Adipocyte (in vitro differentiated cells): ENCODE measurements around the gene CDK14.

ENCODE experiments used
- DNase-seq: peaks from one replicate; pipeline ENCODE4 v3.0.0-alpha.2; 2015; ENCODE audit warnings: low read depth
- H3K27me3 ChIP-seq: replicated peaks from 2 replicates; pipeline ENCODE4 v1.7.0; 2013; ENCODE audit warnings: mild to moderate bottlenecking, low read length, moderate library complexity; ENCODE audit not compliant: control insufficient read depth, insufficient read depth
- H3K36me3 ChIP-seq: 2 replicates; pipeline ENCODE4 v1.7.0; 2013; ENCODE audit warnings: low read length, mild to moderate bottlenecking, moderate library complexity; ENCODE audit not compliant: control insufficient read depth, insufficient read depth, severe bottlenecking
- H3K4me1 ChIP-seq: 2 replicates; pipeline ENCODE4 v1.7.0; 2013; ENCODE audit warnings: mild to moderate bottlenecking, low read length, moderate library complexity; ENCODE audit not compliant: control insufficient read depth, insufficient read depth
- H3K4me3 ChIP-seq: 2 replicates; pipeline ENCODE4 v1.7.0; 2013; ENCODE audit warnings: mild to moderate bottlenecking, low read length, moderate library complexity
- H3K9ac ChIP-seq: 2 replicates; pipeline ENCODE4 v1.7.0; 2013; ENCODE audit warnings: mild to moderate bottlenecking, low read length, moderate library complexity
- H3K9me3 ChIP-seq: 2 replicates; pipeline ENCODE4 v1.7.0; 2013; ENCODE audit warnings: mild to moderate bottlenecking, low read length, moderate library complexity; ENCODE audit not compliant: control insufficient read depth

CDK14 gene

DNA sequence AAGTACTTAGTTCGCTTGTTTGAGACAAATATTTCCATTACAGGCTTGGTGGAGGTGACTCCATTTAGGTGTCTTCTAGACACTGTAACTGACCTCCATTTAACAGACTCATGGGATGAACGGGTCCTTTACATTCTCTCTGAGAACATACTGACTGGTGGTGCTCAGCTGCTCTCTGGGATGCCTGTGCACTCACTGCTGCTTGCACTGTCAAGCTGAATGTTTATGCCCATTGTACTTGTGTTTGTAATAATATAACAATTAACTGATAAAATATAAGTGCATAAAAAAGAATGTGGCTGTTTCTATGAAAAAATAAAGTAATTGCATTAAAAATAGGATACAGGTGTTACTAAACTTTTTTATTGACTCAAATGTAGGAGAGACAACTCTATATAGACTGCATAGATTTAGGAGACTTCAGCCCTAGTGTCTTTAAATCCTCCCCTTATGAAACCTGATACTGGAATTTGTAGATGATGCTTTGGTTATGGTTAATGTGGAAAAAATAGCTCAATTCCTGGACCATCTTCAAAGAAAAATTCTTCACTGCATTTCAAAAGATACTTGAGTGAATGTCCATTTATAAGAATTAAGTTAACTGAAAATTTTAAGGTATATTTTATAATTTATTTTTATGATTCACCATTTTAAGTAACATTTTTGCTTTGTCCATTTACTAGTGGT, 85.4 kb downstream of the CDK14 start:
- Histone ChIP-seq H3K4me3 (no peak overlapping the region), H3K9ac (no peak overlapping the region), H3K27me3 (no peaks in the 10 kb centered on the region), H3K36me3 (no peaks in the 10 kb centered on the region), H3K4me1 (no peaks in the 10 kb centered on the region), H3K9me3 (no peaks in the 10 kb centered on the region)
- DNase-seq, result peak; percentile 16

DNA sequence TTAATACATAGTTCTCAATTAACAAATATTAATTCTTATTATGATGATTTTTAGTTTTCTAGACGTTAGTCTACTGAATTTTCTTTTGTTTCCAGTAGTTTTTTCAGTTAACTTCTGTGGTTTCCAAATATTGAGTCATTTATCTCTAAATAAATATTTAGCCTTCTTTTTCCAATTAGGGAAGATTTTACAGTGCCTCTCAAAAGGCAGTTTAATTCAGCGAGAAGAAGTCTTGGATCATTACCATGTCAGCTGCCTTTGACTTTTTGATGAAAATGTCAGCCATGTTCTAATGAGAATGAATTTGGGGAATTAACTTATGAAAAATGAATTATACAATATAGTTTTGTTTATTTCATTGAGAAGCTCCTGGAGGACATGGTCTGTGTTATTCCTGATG, 90.0 kb downstream of the CDK14 start:
- no peaks in the 10 kb centered on the region for H3K9me3 ChIP-seq
- no peaks in the 10 kb centered on the region for H3K4me1 ChIP-seq
- no peaks in the 10 kb centered on the region for H3K27me3 ChIP-seq
- no peak for DNase-seq
- H3K9ac ChIP-seq, result no peak overlapping the region
- H3K36me3 ChIP-seq, result no peaks in the 10 kb centered on the region
- H3K4me3 ChIP-seq, result no peak overlapping the region

DNA sequence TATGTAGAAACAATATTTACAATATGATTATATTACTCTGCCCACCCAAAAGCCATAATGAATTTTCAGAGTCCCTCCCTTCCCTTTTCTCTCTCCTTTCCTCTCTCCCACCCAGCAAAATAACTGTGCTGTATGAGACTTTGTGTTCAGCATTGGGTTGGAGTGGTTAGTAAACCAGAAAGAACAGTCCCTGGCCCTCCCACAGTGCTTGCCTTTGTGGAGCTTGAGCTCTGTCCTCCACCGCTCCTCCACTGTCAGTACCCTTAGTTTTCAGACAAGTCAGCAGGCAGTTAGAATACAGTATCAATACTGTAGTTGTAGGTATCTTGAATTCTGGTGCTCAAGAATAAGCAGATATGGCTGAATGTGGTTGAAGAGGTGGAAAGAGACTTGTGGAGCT, 92.7 kb downstream of the CDK14 start:
- Histone ChIP-seq H3K36me3 (no peaks in the 10 kb centered on the region), H3K4me3 (no peak overlapping the region), H3K27me3 (no peaks in the 10 kb centered on the region), H3K4me1 (no peaks in the 10 kb centered on the region), H3K9me3 (no peaks in the 10 kb centered on the region), H3K9ac (no peak overlapping the region)
- no peak for DNase-seq

DNA sequence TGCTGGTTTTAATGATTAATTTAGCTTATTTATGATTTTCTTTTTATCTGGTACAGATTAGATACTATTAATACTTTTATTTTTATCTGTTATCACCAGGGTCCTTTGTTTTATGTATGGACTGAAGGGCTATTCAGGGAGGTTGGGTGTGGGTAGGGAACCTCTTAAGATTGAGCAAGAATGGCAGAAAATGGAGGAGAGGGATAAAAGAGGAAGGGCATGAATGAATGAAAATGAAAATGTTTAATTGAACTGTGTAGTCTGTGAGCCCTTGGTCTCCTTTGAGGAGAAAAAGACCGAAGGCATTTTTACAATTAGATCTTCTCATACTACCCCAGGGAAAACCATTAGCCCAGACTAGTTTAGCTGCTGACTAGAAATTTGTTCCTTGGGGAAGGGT, 93.1 kb downstream of the CDK14 start:
- Histone ChIP-seq H3K4me1 (no peaks in the 10 kb centered on the region), H3K27me3 (no peaks in the 10 kb centered on the region), H3K4me3 (no peak overlapping the region), H3K9ac (no peak overlapping the region), H3K36me3 (no peaks in the 10 kb centered on the region), H3K9me3 (no peaks in the 10 kb centered on the region)
- no peak for DNase-seq

- Histone ChIP-seq H3K4me3 (no peak overlapping the region), H3K36me3 (no peaks in the 10 kb centered on the region), H3K27me3 (no peaks in the 10 kb centered on the region), H3K9ac (no peak overlapping the region), H3K9me3 (no peaks in the 10 kb centered on the region), H3K4me1 (no peaks in the 10 kb centered on the region)
- DNase-seq, result no peak
These were observed 94.2 kb downstream of the CDK14 start for GRCh38 chr7:90690159-90690858.

- no peak overlapping the region for H3K9ac ChIP-seq
- DNase-seq, result peak; percentile 18
- no peaks in the 10 kb centered on the region for H3K36me3 ChIP-seq
- no peaks in the 10 kb centered on the region for H3K9me3 ChIP-seq
- no peaks in the 10 kb centered on the region for H3K4me1 ChIP-seq
- H3K27me3 ChIP-seq, result no peaks in the 10 kb centered on the region
- H3K4me3 ChIP-seq, result no peak overlapping the region
These were observed 96.3 kb downstream of the CDK14 start for GRCh38 chr7:90692396-90692795.

GRCh38 chr7:90692947-90693346, 96.8 kb downstream of the CDK14 start:
- Histone ChIP-seq H3K9ac (no peak overlapping the region), H3K4me1 (no peaks in the 10 kb centered on the region), H3K4me3 (no peak overlapping the region), H3K27me3 (no peaks in the 10 kb centered on the region), H3K9me3 (no peaks in the 10 kb centered on the region), H3K36me3 (no peaks in the 10 kb centered on the region)
- DNase-seq, result no peak

DNA sequence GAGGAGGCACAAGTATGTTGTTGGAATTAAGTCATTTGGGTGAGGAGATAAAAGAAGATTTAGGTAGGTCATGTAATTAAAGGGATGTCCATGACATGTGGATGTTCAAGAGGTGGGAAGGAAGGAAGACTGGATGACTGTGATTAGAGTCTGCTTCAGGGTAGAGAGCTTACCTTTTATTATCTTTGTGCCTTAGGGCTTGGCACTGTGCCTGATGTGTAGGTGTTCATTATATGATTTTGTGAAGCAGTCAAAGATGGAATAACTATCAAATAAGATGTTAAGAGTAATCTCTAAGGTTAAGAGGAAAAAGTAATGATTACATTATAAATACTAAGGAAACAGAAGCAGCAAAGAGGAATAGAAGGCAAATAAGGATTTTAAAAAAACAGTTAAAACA, 97.8 kb downstream of the CDK14 start:
- Histone ChIP-seq H3K36me3 (no peaks in the 10 kb centered on the region), H3K9me3 (no peaks in the 10 kb centered on the region), H3K27me3 (no peaks in the 10 kb centered on the region), H3K4me3 (no peak overlapping the region), H3K9ac (no peak overlapping the region), H3K4me1 (no peaks in the 10 kb centered on the region)
- DNase-seq, result no peak

- H3K4me3 ChIP-seq, result no peak overlapping the region
- DNase-seq, result no peak
- H3K9me3 ChIP-seq, result no peaks in the 10 kb centered on the region
- no peaks in the 10 kb centered on the region for H3K36me3 ChIP-seq
- no peak overlapping the region for H3K9ac ChIP-seq
- no peaks in the 10 kb centered on the region for H3K27me3 ChIP-seq
- peaks cover 23% of the 10 kb centered on the region for H3K4me1 ChIP-seq
These were observed 102.5 kb downstream of the CDK14 start for GRCh38 chr7:90698616-90699015.

DNA sequence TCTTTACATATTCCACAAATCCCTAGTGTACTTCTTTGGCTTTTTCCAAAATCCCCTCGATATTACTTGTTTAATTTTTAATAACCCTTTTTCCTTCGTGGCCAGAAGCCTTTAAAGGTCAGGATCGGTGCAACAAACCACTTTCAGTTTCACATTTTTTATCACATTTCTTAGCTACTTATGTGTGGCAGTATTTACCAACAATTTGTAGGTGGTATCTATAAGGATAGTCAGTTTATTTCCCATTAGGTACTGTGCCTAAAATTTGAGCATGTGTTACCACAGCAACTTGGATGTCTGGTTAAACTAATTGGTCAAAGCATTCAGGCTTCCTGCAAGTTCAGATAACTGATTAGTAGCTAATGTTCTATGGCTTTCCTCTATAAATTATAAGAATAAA, 104.9 kb downstream of the CDK14 start:
- DNase-seq, result no peak
- H3K27me3 ChIP-seq, result no peaks in the 10 kb centered on the region
- peak overlapping the region; percentile 81 for H3K9ac ChIP-seq
- no peaks in the 10 kb centered on the region for H3K9me3 ChIP-seq
- H3K36me3 ChIP-seq, result no peaks in the 10 kb centered on the region
- H3K4me1 ChIP-seq, result peaks cover 23% of the 10 kb centered on the region
- H3K4me3 ChIP-seq, result peak overlapping the region; percentile 80

GRCh38 chr7:90701771-90702170, 105.7 kb downstream of the CDK14 start:
- no peaks in the 10 kb centered on the region for H3K27me3 ChIP-seq
- H3K9ac ChIP-seq, result peak overlapping the region; percentile 81
- peak overlapping the region; percentile 80 for H3K4me3 ChIP-seq
- H3K9me3 ChIP-seq, result no peaks in the 10 kb centered on the region
- H3K36me3 ChIP-seq, result no peaks in the 10 kb centered on the region
- DNase-seq, result no peak
- H3K4me1 ChIP-seq, result peaks cover 23% of the 10 kb centered on the region
